Endothelial cell of umbilical vein (primary cell): Measurements from ENCODE around the gene TLE3.

Experiments used
- CTCF ChIP-seq, 2 donors: IDR thresholded peaks; 1 replicate in 1 of 2; 2 replicates in 1 of 2; pipeline ENCODE4 v1.5.1; 2011; ENCODE audit warnings: low read length in 2 of 2, mild to moderate bottlenecking in 2 of 2, moderate library complexity in 2 of 2, control low read depth in 1 of 2, inconsistent platforms in 1 of 2, low read depth in 1 of 2; ENCODE audit not compliant: insufficient read depth in 1 of 2; ENCODE audit errors: extremely low read depth in 1 of 2
- EZH2 ChIP-seq: IDR thresholded peaks from 2 replicates; pipeline ENCODE4 v1.6.1; 2012; ENCODE audit warnings: borderline replicate concordance, low read depth, mild to moderate bottlenecking, moderate library complexity, low read length, inconsistent platforms; ENCODE audit not compliant: severe bottlenecking
- FOS ChIP-seq: IDR thresholded peaks from 2 replicates; pipeline ENCODE4 v1.6.1; 2011; ENCODE audit warnings: mild to moderate bottlenecking, low read length, moderate library complexity, borderline replicate concordance; ENCODE audit not compliant: insufficient read depth
- MYC ChIP-seq: IDR thresholded peaks from one replicate; pipeline ENCODE4 v1.6.1; 2011; ENCODE audit warnings: mild to moderate bottlenecking, low read depth, low read length
- POLR2AphosphoS5 ChIP-seq: IDR thresholded peaks from 2 replicates; pipeline ENCODE4 v1.6.1; 2012; ENCODE audit warnings: low read depth, mild to moderate bottlenecking, control low read depth, low read length, moderate library complexity; ENCODE audit not compliant: insufficient read depth

- no peak for TF ChIP-seq CTCF (IDR thresholded peaks at IDR 0.05; ENCODE audit: extremely low read depth in 1 of 2, insufficient read depth in 1 of 2, low read depth in 1 of 2, low read length in 2 of 2)
- TF ChIP-seq POLR2AphosphoS5, result no peak
- TF ChIP-seq MYC, result no peak
- TF ChIP-seq EZH2, result no peak
- no peak for TF ChIP-seq FOS
Observed at GRCh38 chr15:70078578-70079417, 18.9 kb downstream of the TLE3 start.
